Dedifferentiated amniotic fluid mesenchymal stem cell (primary cell): ENCODE measurements around the gene WNK2.
"Not testable (repeated sequence)": the region's sequence is repeated elsewhere in the genome, so short reads cannot be mapped to it uniquely, and the experiment has no call there.

Experiments
- DNase-seq: peaks from one replicate; pipeline ENCODE4 v3.0.0-alpha.2; 2016; ENCODE audit errors: extremely low spot score

WNK2 gene

GRCh38 chr9:93336720-93337119, 152.8 kb downstream of the WNK2 start:
- no peak for DNase-seq

- DNase-seq = not testable (repeated sequence)
Observed at GRCh38 chr9:93338196-93338595, 154.3 kb downstream of the WNK2 start.

- no peak for DNase-seq
Observed at GRCh38 chr9:93340091-93340490, 156.2 kb downstream of the WNK2 start.

GRCh38 chr9:93341820-93342219, 157.9 kb downstream of the WNK2 start:
- not testable (repeated sequence) for DNase-seq

GRCh38 chr9:93342428-93342827, 158.5 kb downstream of the WNK2 start:
- not testable (repeated sequence) for DNase-seq

- DNase-seq = no peak
Observed at GRCh38 chr9:93343663-93344062, 159.7 kb downstream of the WNK2 start.

GRCh38 chr9:93345643-93346230, 161.8 kb downstream of the WNK2 start:
- no peak for DNase-seq

GRCh38 chr9:93346231-93347112, 162.5 kb downstream of the WNK2 start:
- DNase-seq = no peak

GRCh38 chr9:93347371-93347975, 163.5 kb downstream of the WNK2 start:
- not testable (repeated sequence) for DNase-seq

GRCh38 chr9:93353413-93354310, 169.7 kb downstream of the WNK2 start:
- DNase-seq = not testable (repeated sequence)

GRCh38 chr9:93354451-93354850, 170.5 kb downstream of the WNK2 start:
- DNase-seq = no peak

- no peak for DNase-seq
Observed at GRCh38 chr9:93355827-93356226, 171.9 kb downstream of the WNK2 start.

GRCh38 chr9:93357649-93358048, 173.7 kb downstream of the WNK2 start:
- no peak for DNase-seq

GRCh38 chr9:93359907-93360306, 176.0 kb downstream of the WNK2 start:
- DNase-seq = not testable (repeated sequence)

GRCh38 chr9:93361995-93362394, 178.1 kb downstream of the WNK2 start:
- no peak for DNase-seq

GRCh38 chr9:93364734-93365426, 180.9 kb downstream of the WNK2 start:
- DNase-seq = no peak

- DNase-seq = no peak
Observed at GRCh38 chr9:93365427-93366118, 181.6 kb downstream of the WNK2 start.

- no peak for DNase-seq
Observed at GRCh38 chr9:93366119-93366447, 182.1 kb downstream of the WNK2 start.

GRCh38 chr9:93366486-93366885, 182.5 kb downstream of the WNK2 start:
- DNase-seq = not testable (repeated sequence)

GRCh38 chr9:93368437-93368836, 184.5 kb downstream of the WNK2 start:
- no peak for DNase-seq

GRCh38 chr9:93369686-93370085, 185.7 kb downstream of the WNK2 start:
- no peak for DNase-seq
